Astrocyte of the hippocampus (primary cell): ENCODE measurements around the gene DUSP10.

Experiments
- DNase-seq: peaks from one replicate; pipeline ENCODE4 v3.0.0; 2011; ENCODE audit warnings: low read depth, low spot score

Gene DUSP10

GRCh38 chr1:221696027-221696426 is 45.9 kb downstream of the DUSP10 start:
- peak; percentile 39 for DNase-seq

- DNase-seq, result no peak
Measured at GRCh38 chr1:221695301-221695700, 46.6 kb downstream of the DUSP10 start.

- no peak for DNase-seq
Measured at GRCh38 chr1:221694109-221694508, 47.8 kb downstream of the DUSP10 start.

GRCh38 chr1:221693087-221693486 is 48.8 kb downstream of the DUSP10 start:
- no peak for DNase-seq

GRCh38 chr1:221692643-221693042 is 49.2 kb downstream of the DUSP10 start:
- no peak for DNase-seq

- no peak for DNase-seq
Measured at GRCh38 chr1:221691261-221691660, 50.6 kb downstream of the DUSP10 start.

- no peak for DNase-seq
Measured at GRCh38 chr1:221690858-221691257, 51.0 kb downstream of the DUSP10 start.

- DNase-seq, result no peak
Measured at GRCh38 chr1:221689138-221689537, 52.8 kb downstream of the DUSP10 start.

GRCh38 chr1:221688488-221688843 is 53.4 kb downstream of the DUSP10 start:
- no peak for DNase-seq

- no peak for DNase-seq
Measured at GRCh38 chr1:221687836-221688487, 53.9 kb downstream of the DUSP10 start.

GRCh38 chr1:221683681-221684080 is 58.2 kb downstream of the DUSP10 start:
- no peak for DNase-seq

GRCh38 chr1:221680085-221680484 is 61.8 kb downstream of the DUSP10 start:
- no peak for DNase-seq

GRCh38 chr1:221678014-221678413 is 63.9 kb downstream of the DUSP10 start:
- no peak for DNase-seq

- DNase-seq, result no peak
Measured at GRCh38 chr1:221675880-221676800, 65.7 kb downstream of the DUSP10 start.

GRCh38 chr1:221672965-221673364 is 68.9 kb downstream of the DUSP10 start:
- no peak for DNase-seq

GRCh38 chr1:221672239-221672645 is 69.6 kb downstream of the DUSP10 start:
- peak; percentile 20 for DNase-seq

GRCh38 chr1:221670081-221670480 is 71.8 kb downstream of the DUSP10 start:
- DNase-seq, result no peak

- no peak for DNase-seq
Measured at GRCh38 chr1:221669441-221669840, 72.4 kb downstream of the DUSP10 start.

- peak; percentile 61 for DNase-seq
Measured at GRCh38 chr1:221667504-221667903, 74.4 kb downstream of the DUSP10 start.

GRCh38 chr1:221664253-221664652 is 77.6 kb downstream of the DUSP10 start:
- DNase-seq, result no peak

GRCh38 chr1:221663321-221663720 is 78.6 kb downstream of the DUSP10 start:
- peak; percentile 34 for DNase-seq

GRCh38 chr1:221655766-221656305 is 86.1 kb downstream of the DUSP10 start:
- DNase-seq, result no peak
